ENCODE data around the gene PCDHB13.
"Not testable (repeated sequence)": the region's sequence is repeated elsewhere in the genome, so short reads cannot be mapped to it uniquely, and the experiment has no call there.

Gene PCDHB13

GRCh38 chr5:141213656-141214339 is at the start of gene PCDHB13:
TSS of gene PCDHB13 (plus strand) at chr5:141213919. CDS start at chr5:141214124, 205 bp downstream.
- DNase-seq: not testable (repeated sequence)

GRCh38 chr5:141172381-141173204 is 41.1 kb upstream of the PCDHB13 start, which contains the start of gene PCDHB7:
TSS of gene PCDHB7 (plus strand) at chr5:141172644. CDS start at chr5:141172836, 192 bp downstream.
- DNase-seq: peak; percentile 21

- DNase-seq: not testable (repeated sequence)
Measured at GRCh38 chr5:141174291-141175104, 39.2 kb upstream of the PCDHB13 start.

GRCh38 chr5:141175933-141176332 is 37.8 kb upstream of the PCDHB13 start:
- no peak for DNase-seq

GRCh38 chr5:141177577-141178191 is 36.0 kb upstream of the PCDHB13 start, which contains the start of gene PCDHB8:
TSS of gene PCDHB8 (plus strand) at chr5:141177790. CDS start at chr5:141178035, 245 bp downstream.
- DNase-seq: not testable (repeated sequence)

- not testable (repeated sequence) for DNase-seq
Measured at GRCh38 chr5:141179371-141179770, 34.3 kb upstream of the PCDHB13 start.

- DNase-seq: not testable (repeated sequence)
Measured at GRCh38 chr5:141179876-141180275, 33.8 kb upstream of the PCDHB13 start.

GRCh38 chr5:141180313-141180712 is 33.4 kb upstream of the PCDHB13 start:
- DNase-seq: no peak

GRCh38 chr5:141182248-141182647 is 31.5 kb upstream of the PCDHB13 start, which contains the start of gene PCDHB16:
TSS of gene PCDHB16 (plus strand) at chr5:141182387. CDS start at chr5:141182560, 173 bp downstream.
- DNase-seq: peak; percentile 1

- not testable (repeated sequence) for DNase-seq
Measured at GRCh38 chr5:141184117-141184855, 29.4 kb upstream of the PCDHB13 start.

- DNase-seq: peak; percentile 2
Measured at GRCh38 chr5:141186897-141187512, 26.7 kb upstream of the PCDHB13 start, which contains the start of gene PCDHB9. TSS of gene PCDHB9 (plus strand) at chr5:141187161. CDS start at chr5:141187319, 158 bp downstream.

- not testable (repeated sequence) for DNase-seq
Measured at GRCh38 chr5:141188682-141189081, 25.0 kb upstream of the PCDHB13 start.

GRCh38 chr5:141189131-141189530 is 24.6 kb upstream of the PCDHB13 start:
- not testable (repeated sequence) for DNase-seq

- DNase-seq: no peak
Measured at GRCh38 chr5:141192110-141192725, 21.5 kb upstream of the PCDHB13 start, which contains the start of gene PCDHB10. TSS of gene PCDHB10 (plus strand) at chr5:141192353. CDS start at chr5:141192553, 200 bp downstream.

- DNase-seq: not testable (repeated sequence)
Measured at GRCh38 chr5:141194332-141194731, 19.4 kb upstream of the PCDHB13 start.

- DNase-seq: no peak
Measured at GRCh38 chr5:141196363-141196762, 17.4 kb upstream of the PCDHB13 start.

GRCh38 chr5:141199359-141200235 is 14.1 kb upstream of the PCDHB13 start, which contains the start of gene PCDHB11:
TSS of gene PCDHB11 (plus strand) at chr5:141199627. CDS start at chr5:141199775, 148 bp downstream.
- DNase-seq: no peak

- DNase-seq: not testable (repeated sequence)
Measured at GRCh38 chr5:141201126-141201525, 12.6 kb upstream of the PCDHB13 start.

- DNase-seq: not testable (repeated sequence)
Measured at GRCh38 chr5:141201646-141202045, 12.1 kb upstream of the PCDHB13 start.

Measured in fibroblast of upper back skin (primary cell).